Lower leg skin (tissue), 3 donors: ENCODE results near the gene PRICKLE4.

Experiments used
- POLR2A ChIP-seq, 2 donors: fragments of 450-650 bp; IDR thresholded peaks; one replicate each; pipeline ENCODE4 v1.6.1; 2016 to 2017; ENCODE audit warnings: antibody characterized with exemption in 2 of 2, mild to moderate bottlenecking in 1 of 2, moderate library complexity in 1 of 2
- TF ChIP-seq, protein P1 (sequence below), 3 donors: fragments of 450-650 bp; IDR thresholded peaks; one replicate each; pipeline ENCODE4 v1.5.1; 2016; ENCODE audit warnings: antibody characterized with exemption in 3 of 3, mild to moderate bottlenecking in 3 of 3, moderate library complexity in 2 of 3

DNA sequence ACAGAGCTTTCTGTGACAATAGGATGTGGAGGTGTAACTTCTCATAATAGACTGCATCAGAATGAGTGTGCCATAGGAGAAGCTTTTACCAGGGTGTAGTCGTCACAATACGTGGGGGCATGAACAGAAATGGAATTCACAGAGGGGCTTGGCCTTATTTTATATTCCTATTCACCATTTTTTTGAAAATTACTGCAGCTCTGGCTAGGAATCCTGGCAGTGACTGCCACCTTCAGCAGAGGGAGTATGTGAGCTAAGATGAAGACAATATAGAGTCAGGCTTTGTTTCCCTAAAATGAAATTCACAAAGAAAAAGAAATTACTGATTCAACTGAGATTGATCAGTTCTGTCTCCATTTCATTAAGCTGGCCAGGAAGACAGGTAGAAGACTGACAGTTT is 20.8 kb downstream of the PRICKLE4 start:
- TF ChIP-seq, protein P1, sequence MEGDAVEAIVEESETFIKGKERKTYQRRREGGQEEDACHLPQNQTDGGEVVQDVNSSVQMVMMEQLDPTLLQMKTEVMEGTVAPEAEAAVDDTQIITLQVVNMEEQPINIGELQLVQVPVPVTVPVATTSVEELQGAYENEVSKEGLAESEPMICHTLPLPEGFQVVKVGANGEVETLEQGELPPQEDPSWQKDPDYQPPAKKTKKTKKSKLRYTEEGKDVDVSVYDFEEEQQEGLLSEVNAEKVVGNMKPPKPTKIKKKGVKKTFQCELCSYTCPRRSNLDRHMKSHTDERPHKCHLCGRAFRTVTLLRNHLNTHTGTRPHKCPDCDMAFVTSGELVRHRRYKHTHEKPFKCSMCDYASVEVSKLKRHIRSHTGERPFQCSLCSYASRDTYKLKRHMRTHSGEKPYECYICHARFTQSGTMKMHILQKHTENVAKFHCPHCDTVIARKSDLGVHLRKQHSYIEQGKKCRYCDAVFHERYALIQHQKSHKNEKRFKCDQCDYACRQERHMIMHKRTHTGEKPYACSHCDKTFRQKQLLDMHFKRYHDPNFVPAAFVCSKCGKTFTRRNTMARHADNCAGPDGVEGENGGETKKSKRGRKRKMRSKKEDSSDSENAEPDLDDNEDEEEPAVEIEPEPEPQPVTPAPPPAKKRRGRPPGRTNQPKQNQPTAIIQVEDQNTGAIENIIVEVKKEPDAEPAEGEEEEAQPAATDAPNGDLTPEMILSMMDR (IDR thresholded peaks at IDR 0.05): no peak
- no peak for TF ChIP-seq POLR2A (IDR thresholded peaks at IDR 0.05)
